Measurements from ENCODE around the gene AMZ1. TPM values are rescaled to one million over a fixed set of nuclear protein-coding genes. Genes with fewer than 3 reads are reported as not detected.
A peak's percentile ranks its signal among the peaks of the same experiment; 100 is the strongest.
"Not testable (repeated sequence)": the region's sequence is repeated elsewhere in the genome, so short reads cannot be mapped to it uniquely, and the experiment has no call there.

AMZ1 gene
- total RNA-seq, 4 donors from 2014 or later, result 0.19 to 0.27 TPM; not detected in 2

GRCh38 chr7:2670171-2670570, 17.8 kb upstream of the AMZ1 start:
- H3K4me3 ChIP-seq (ENCODE audit: low read depth, poor library complexity, severe bottlenecking), result no peak overlapping the region
- WGBS, 2 donors, result 71 to 77% methylated on average over 13 of the region's 13 CpGs
- TF ChIP-seq POLR2A (IDR thresholded peaks at IDR 0.05) (no peak), CTCF (IDR thresholded peaks at IDR 0.05) (no peak)
- intact Hi-C loops (cut with DNase I; ENCODE audit: low total_unique reads), result no loop called here
- no peak for DNase-seq (ENCODE audit: low spot score in 2 of 2)

- WGBS, 2 donors, result 13 to 19% methylated on average over 21 to 22 of the region's 25 CpGs
- intact Hi-C loops (cut with DNase I; ENCODE audit: low total_unique reads), result no loop called here
- no peak overlapping the region for H3K4me3 ChIP-seq (ENCODE audit: low read depth, poor library complexity, severe bottlenecking)
- peak in 1 of 2 donors; percentile 93 for DNase-seq (ENCODE audit: low spot score in 2 of 2)
- peak in 1 of 3 donors; percentile 63 for TF ChIP-seq CTCF (IDR thresholded peaks at IDR 0.05)
- TF ChIP-seq POLR2A (IDR thresholded peaks at IDR 0.05), result no peak
These were observed 17.1 kb upstream of the AMZ1 start for GRCh38 chr7:2670720-2671391.

GRCh38 chr7:2673214-2673613, 14.8 kb upstream of the AMZ1 start:
- WGBS, 2 donors, result 63% methylated on average over 6 of the region's 6 CpGs
- H3K4me3 ChIP-seq (ENCODE audit: low read depth, poor library complexity, severe bottlenecking); intact Hi-C loops (cut with DNase I; ENCODE audit: low total_unique reads); DNase-seq (ENCODE audit: low spot score in 2 of 2): not testable (repeated sequence)

- intact Hi-C loops (cut with DNase I; ENCODE audit: low total_unique reads), result no loop called here
- no peak for TF ChIP-seq POLR2A (IDR thresholded peaks at IDR 0.05)
- no peak for TF ChIP-seq CTCF (IDR thresholded peaks at IDR 0.05)
- no peak for DNase-seq (ENCODE audit: low spot score in 2 of 2)
- H3K4me3 ChIP-seq (ENCODE audit: low read depth, poor library complexity, severe bottlenecking), result no peak overlapping the region
These were observed 14.1 kb upstream of the AMZ1 start for GRCh38 chr7:2673934-2674333.

DNA sequence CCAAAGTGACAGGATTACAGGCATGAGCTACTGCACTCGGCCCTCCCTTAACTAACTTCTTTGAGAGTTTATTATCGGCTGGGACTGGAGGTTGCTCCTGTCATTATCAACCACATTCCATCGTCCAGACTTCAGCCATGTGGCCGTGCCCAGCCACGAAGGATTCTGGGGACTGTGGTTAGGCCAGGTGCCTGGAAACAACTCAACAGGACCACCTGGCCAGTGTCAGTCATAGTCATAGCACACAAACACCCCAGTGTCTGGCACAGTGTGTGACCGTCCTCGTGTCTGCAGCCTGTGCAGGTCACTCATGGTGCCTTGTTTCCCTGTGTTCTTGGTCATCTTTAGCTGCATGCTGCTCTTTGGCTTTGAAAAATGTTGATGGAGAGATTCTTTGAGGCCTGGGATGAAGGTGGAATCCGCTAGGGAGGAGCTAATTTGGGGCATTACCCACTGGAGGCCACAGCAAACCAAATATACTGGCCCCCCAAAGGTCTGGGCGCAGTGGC, 12.7 kb upstream of the AMZ1 start:
- TF ChIP-seq POLR2A (IDR thresholded peaks at IDR 0.05), result no peak
- no peak for TF ChIP-seq CTCF (IDR thresholded peaks at IDR 0.05)
- DNase-seq (ENCODE audit: low spot score in 2 of 2), result no peak
- no peak overlapping the region for H3K4me3 ChIP-seq (ENCODE audit: low read depth, poor library complexity, severe bottlenecking)
- intact Hi-C loops (cut with DNase I; ENCODE audit: low total_unique reads), result no loop called here
- 67 to 72% methylated on average over 9 of the region's 9 CpGs for WGBS, 2 donors

GRCh38 chr7:2676576-2676975, 11.4 kb upstream of the AMZ1 start:
- 81 to 86% methylated on average over 5 to 6 of the region's 8 CpGs for WGBS, 2 donors
- intact Hi-C loops (cut with DNase I; ENCODE audit: low total_unique reads); DNase-seq (ENCODE audit: low spot score in 2 of 2); H3K4me3 ChIP-seq (ENCODE audit: low read depth, poor library complexity, severe bottlenecking): not testable (repeated sequence)

DNA sequence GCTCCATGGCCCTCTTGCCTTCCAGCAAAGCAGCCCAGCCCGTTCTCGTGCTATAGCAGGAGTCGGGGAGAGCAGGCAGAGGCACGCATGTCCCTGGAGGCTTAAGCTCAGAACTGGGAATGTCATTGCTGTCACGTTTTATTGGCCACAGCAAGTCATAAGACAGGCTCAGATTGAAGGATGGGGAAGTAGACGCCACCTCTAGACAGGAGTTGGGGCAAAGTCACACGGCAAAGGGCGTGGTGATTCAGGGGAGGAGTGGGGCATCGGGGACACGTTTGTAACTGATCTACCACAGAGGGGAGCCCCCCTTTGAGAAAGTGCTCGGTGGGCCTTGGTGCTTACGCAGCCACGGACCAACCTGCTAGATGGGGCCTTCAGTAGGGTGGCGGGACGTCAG, 9.5 kb upstream of the AMZ1 start:
- H3K4me3 ChIP-seq (ENCODE audit: low read depth, poor library complexity, severe bottlenecking); DNase-seq (ENCODE audit: low spot score in 2 of 2); intact Hi-C loops (cut with DNase I; ENCODE audit: low total_unique reads): not testable (repeated sequence)
- 52 to 68% methylated on average over 10 to 15 of the region's 15 CpGs for WGBS, 2 donors

DNA sequence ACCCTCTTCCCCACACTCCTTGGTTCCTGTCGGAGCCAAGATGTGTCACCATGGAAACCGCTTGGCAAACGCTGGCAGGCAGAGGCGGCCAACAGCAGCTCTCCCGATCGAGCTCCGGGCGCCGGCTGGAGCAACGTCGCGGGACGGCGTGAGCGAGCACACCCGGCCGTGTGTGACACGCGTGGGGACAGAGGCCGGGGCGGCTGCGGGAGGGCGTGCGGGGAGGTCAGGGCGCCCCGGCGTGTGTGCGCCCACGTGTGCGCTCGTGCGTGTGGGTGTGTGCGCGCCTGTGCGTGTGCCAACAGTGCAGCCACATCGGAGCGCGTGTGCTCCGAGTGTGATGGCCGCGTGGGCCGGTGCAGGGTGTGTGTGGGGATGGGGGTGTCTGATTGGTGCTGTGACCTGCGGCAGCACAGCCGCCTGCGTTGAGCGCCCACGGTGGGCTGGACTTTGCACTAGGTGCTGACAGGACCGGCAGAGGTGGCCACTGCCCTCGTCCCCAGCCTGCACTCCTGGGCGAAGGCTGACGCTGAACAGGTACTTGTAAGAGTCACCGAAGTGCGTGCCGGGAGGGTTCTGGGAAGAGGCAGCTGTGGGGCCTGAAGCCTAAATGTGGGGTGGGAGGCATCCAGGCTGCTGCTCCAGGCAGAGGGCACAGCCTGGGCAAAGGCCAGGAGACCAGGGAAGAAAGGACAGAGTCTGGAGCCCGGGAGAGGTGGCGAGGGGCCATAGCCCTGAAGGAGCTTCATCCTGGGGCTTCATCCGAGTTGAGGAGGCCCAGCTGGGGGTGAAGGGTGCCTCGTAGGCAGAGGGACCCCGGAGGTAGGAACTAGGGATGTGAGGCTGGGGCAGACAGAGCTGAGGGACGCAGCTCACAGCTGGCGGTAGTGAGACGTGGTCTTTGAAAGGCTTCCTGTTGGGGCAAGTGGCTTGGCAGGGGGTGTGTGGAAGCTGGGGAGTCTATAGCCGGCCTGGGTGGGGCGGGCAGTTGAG, 8.6 kb upstream of the AMZ1 start:
- intact Hi-C loops (cut with DNase I; ENCODE audit: low total_unique reads), result loop anchor here (10.0 kb wide), 1 partner anchor 225 kb away; no protein-coding TSS in a partner anchor
- DNase-seq (ENCODE audit: low spot score in 2 of 2); H3K4me3 ChIP-seq (ENCODE audit: low read depth, poor library complexity, severe bottlenecking): not testable (repeated sequence)
- WGBS, 2 donors, result 71 to 84% methylated on average over 25 to 45 of the region's 64 CpGs

Data from lower leg skin (tissue), 4 donors.